NCI-H1417 treated with DMSO at 0.1 percent for 48 hours (cell line): ENCODE measurements around the gene SLC24A4.

Experiments
- DNase-seq: peaks from one replicate; lab custom pipeline; 2025; lab: John Stamatoyannopoulos, UW

Gene SLC24A4

GRCh38 chr14:92500491-92500941, 177.6 kb downstream of the SLC24A4 start:
- DNase-seq, result no peak

- DNase-seq, result no peak
These were observed 179.0 kb downstream of the SLC24A4 start for GRCh38 chr14:92501891-92502351.

- DNase-seq, result no peak
These were observed 179.7 kb downstream of the SLC24A4 start for GRCh38 chr14:92502541-92503286.

- no peak for DNase-seq
These were observed 181.0 kb downstream of the SLC24A4 start for GRCh38 chr14:92503756-92504491.

GRCh38 chr14:92505826-92506225, 182.9 kb downstream of the SLC24A4 start:
- DNase-seq, result no peak

GRCh38 chr14:92506231-92506630, 183.3 kb downstream of the SLC24A4 start:
- no peak for DNase-seq

GRCh38 chr14:92507174-92507768, 184.3 kb downstream of the SLC24A4 start:
- no peak for DNase-seq

- no peak for DNase-seq
These were observed 188.0 kb downstream of the SLC24A4 start for GRCh38 chr14:92510972-92511371.

- no peak for DNase-seq
These were observed 188.7 kb downstream of the SLC24A4 start for GRCh38 chr14:92511453-92512238.

- no peak for DNase-seq
These were observed 189.8 kb downstream of the SLC24A4 start for GRCh38 chr14:92512807-92513203.

- no peak for DNase-seq
These were observed 190.4 kb downstream of the SLC24A4 start, which contains the start of gene RIN3 for GRCh38 chr14:92513204-92513965. RIN3 (plus strand) TSS chr14:92513781; CDS start chr14:92513933, 152 bp downstream.

- no peak for DNase-seq
These were observed 191.2 kb downstream of the SLC24A4 start for GRCh38 chr14:92513966-92514843.

- no peak for DNase-seq
These were observed 192.0 kb downstream of the SLC24A4 start for GRCh38 chr14:92514844-92515514.

- no peak for DNase-seq
These were observed 192.8 kb downstream of the SLC24A4 start for GRCh38 chr14:92515546-92516343.

GRCh38 chr14:92516344-92516965, 193.5 kb downstream of the SLC24A4 start:
- no peak for DNase-seq

- DNase-seq, result no peak
These were observed 194.1 kb downstream of the SLC24A4 start for GRCh38 chr14:92516966-92517506.

- no peak for DNase-seq
These were observed 194.8 kb downstream of the SLC24A4 start for GRCh38 chr14:92517761-92518160.
